Measurements from ENCODE around the gene CFAP410.

DNA sequence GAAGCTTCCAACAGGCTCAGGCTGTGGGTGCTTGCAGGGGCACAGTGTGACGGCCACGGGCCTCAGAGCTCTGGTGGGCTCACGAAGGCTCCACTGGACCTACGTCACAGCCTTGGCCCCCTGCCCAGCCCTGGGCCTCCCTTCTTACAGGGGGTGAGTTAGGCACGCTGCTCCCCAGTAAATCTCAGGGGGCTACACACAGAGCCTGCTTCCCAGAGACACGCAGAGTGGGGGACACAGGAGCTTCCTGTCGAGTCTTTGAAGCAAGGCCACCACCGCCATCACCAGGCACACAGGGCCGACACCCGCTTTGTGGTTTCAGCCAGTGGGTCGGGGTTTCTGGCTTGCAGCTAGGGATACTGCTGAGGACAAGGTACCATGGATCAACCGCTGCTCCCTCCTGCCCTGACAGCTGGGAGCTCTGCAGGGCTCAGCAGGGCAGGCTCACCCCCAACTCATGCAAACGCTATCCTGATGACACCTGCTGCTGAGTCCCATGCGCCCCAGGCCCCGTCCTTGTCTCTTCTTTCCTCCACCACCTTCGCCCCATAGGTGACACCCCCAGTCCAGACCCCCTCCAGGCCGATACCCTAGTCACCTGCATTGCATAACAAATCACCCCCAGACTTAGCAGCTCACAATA lies 5.5 kb upstream of the CFAP410 start:
- no peak for TF ChIP-seq CTCF (IDR thresholded peaks at IDR 0.05)
- no peak for TF ChIP-seq POLR2A (IDR thresholded peaks at IDR 0.05)
